Activated CD8-positive, alpha-beta T cell treated with anti-CD3 and anti-CD28 coated beads for 36 hours (primary cell): ENCODE measurements around the gene RHEBL1. TPM values are rescaled to one million over a fixed set of nuclear protein-coding genes. Genes with fewer than 3 reads are reported as not detected.

Experiments used
- ATAC-seq: fragments of 200-7000 bp; cut with Tn5 transposase; one replicate; pipeline ENCODE4 v1.10.0; 2021; ENCODE audit warnings: mild to moderate bottlenecking, moderate library complexity
- CTCF ChIA-PET: fragments of 350-600 bp; sonication (Branson Sonifier 250); formaldehyde crosslinking; loops from one replicate; lab custom pipeline; 2021; ENCODE audit warnings: antibody characterized with exemption; lab: Charles Lee
- POLR2A ChIA-PET: fragments of 350-600 bp; sonication (Branson Sonifier 250); formaldehyde crosslinking; loops from one replicate; lab custom pipeline; 2021; ENCODE audit warnings: antibody characterized with exemption; lab: Charles Lee
- DNase-seq: peaks from one replicate; pipeline ENCODE4 v3.0.0-alpha.2; 2020
- H3K27ac Mint-ChIP-seq: one replicate; pipeline ENCODE4 v1.8.0; 2021; ENCODE audit warnings: mild to moderate bottlenecking, mixed read lengths
- H3K27me3 Mint-ChIP-seq: one replicate; pipeline ENCODE4 v1.8.0; 2021; ENCODE audit warnings: mixed read lengths
- H3K36me3 Mint-ChIP-seq: one replicate; pipeline ENCODE4 v1.8.0; 2021; ENCODE audit warnings: low read depth, mixed read lengths
- H3K4me1 Mint-ChIP-seq: one replicate; pipeline ENCODE4 v1.8.0; 2021; ENCODE audit warnings: low read depth, mixed read lengths
- H3K4me3 Mint-ChIP-seq: one replicate; pipeline ENCODE4 v1.8.0; 2021; ENCODE audit warnings: mild to moderate bottlenecking, moderate library complexity, mixed read lengths
- H3K9me3 Mint-ChIP-seq: one replicate; pipeline ENCODE4 v1.8.0; 2021; ENCODE audit warnings: mixed read lengths
- CTCF ChIP-seq: fragments of 200-600 bp; IDR thresholded peaks from one replicate; pipeline ENCODE4 v1.8.0; 2022; ENCODE audit warnings: antibody characterized with exemption, mild to moderate bottlenecking
- intact Hi-C: fragments of 100-400 bp; cut with micrococcal nuclease; formaldehyde crosslinking; loops from one replicate; pipeline ENCODE4 v1.10.0; 2022
- total RNA-seq, 2 experiments: library from RNA; stranded (reverse); gene quantifications; one replicate each; pipeline ENCODE4 v1.2.3, GENCODE V29; 2021

The RHEBL1 gene
- total RNA-seq, 2 experiments from 2014 or later: 18.5 to 19.8 TPM

GRCh38 chr12:49088932-49089330 is 19.2 kb upstream of the RHEBL1 start:
- no peaks in the 10 kb centered on the region for H3K36me3 Mint-ChIP-seq
- no peak overlapping the region for H3K4me3 Mint-ChIP-seq
- H3K27ac Mint-ChIP-seq: no peak overlapping the region
- DNase-seq: no peak
- intact Hi-C loops: no loop called here
- ATAC-seq: no peak
- no peak for TF ChIP-seq CTCF
- ChIA-PET CTCF (interaction anchor here (0.6 to 6.5 kb wide), 55 partner anchors 9 to 449 kb away, joined by 3 to 161 read pairs (median 5); partner anchors contain the start of genes KCNH3, KMT2D, LMBR1L and PRPH), POLR2A (interaction anchor here (0.6 to 4.1 kb wide), 10 partner anchors 9 to 176 kb away, joined by 3 to 29 read pairs (median 4); partner anchors contain the start of genes KMT2D, RHEBL1, TUBA1B and TUBA1C)
- peaks cover 51% of the 10 kb centered on the region for H3K27me3 Mint-ChIP-seq
- no peaks in the 10 kb centered on the region for H3K9me3 Mint-ChIP-seq
- peaks cover 49% of the 10 kb centered on the region for H3K4me1 Mint-ChIP-seq

GRCh38 chr12:49088150-49088931 is 18.6 kb upstream of the RHEBL1 start:
- DNase-seq (peak; percentile 81), ATAC-seq (peak; percentile 95)
- peaks cover 43% of the 10 kb centered on the region for H3K4me1 Mint-ChIP-seq
- peaks cover 45% of the 10 kb centered on the region for H3K27me3 Mint-ChIP-seq
- H3K36me3 Mint-ChIP-seq: no peaks in the 10 kb centered on the region
- no peak overlapping the region for H3K4me3 Mint-ChIP-seq
- TF ChIP-seq CTCF: peak; percentile 88
- intact Hi-C loops: no loop called here
- H3K9me3 Mint-ChIP-seq: no peaks in the 10 kb centered on the region
- ChIA-PET CTCF (interaction anchor here (0.6 to 6.5 kb wide), 62 partner anchors 9 to 450 kb away, joined by 3 to 161 read pairs (median 4); partner anchors contain the start of genes ARF3, KCNH3, KMT2D and LMBR1L), POLR2A (interaction anchor here (0.6 to 4.1 kb wide), 13 partner anchors 10 to 983 kb away, joined by 3 to 29 read pairs (median 4); partner anchors contain the start of genes KMT2D, RHEBL1, SENP1 and TUBA1B)
- no peak overlapping the region for H3K27ac Mint-ChIP-seq

GRCh38 chr12:49086116-49086515 is 16.3 kb upstream of the RHEBL1 start:
- DNase-seq (no peak), ATAC-seq (no peak)
- Mint-ChIP-seq H3K4me3 (no peak overlapping the region), H3K9me3 (no peaks in the 10 kb centered on the region), H3K27me3 (peaks cover 25% of the 10 kb centered on the region), H3K36me3 (no peaks in the 10 kb centered on the region), H3K27ac (no peak overlapping the region), H3K4me1 (peaks cover 28% of the 10 kb centered on the region)
- TF ChIP-seq CTCF: no peak
- POLR2A ChIA-PET: interaction anchor here (1.4 to 4.1 kb wide), 3 partner anchors 11 to 44 kb away, joined by 5 to 29 read pairs (median 6); partner anchors contain the start of genes RHEBL1 and TUBA1B
- CTCF ChIA-PET: interaction anchor here (1.0 to 6.5 kb wide), 12 partner anchors 6 to 147 kb away, joined by 3 to 161 read pairs (median 18); partner anchors contain the start of genes DHH, LMBR1L and RHEBL1
- intact Hi-C loops: no loop called here

- peaks cover 13% of the 10 kb centered on the region for H3K27me3 Mint-ChIP-seq
- DNase-seq (no peak), ATAC-seq (no peak)
- H3K4me1 Mint-ChIP-seq: peaks cover 15% of the 10 kb centered on the region
- intact Hi-C loops: no loop called here
- TF ChIP-seq CTCF: no peak
- H3K27ac Mint-ChIP-seq: no peak overlapping the region
- H3K36me3 Mint-ChIP-seq: no peaks in the 10 kb centered on the region
- CTCF ChIA-PET: interaction anchor here (0.8 to 6.5 kb wide), 11 partner anchors 9 to 263 kb away, joined by 3 to 161 read pairs (median 7); partner anchors contain the start of genes DHH and RHEBL1
- no peak overlapping the region for H3K4me3 Mint-ChIP-seq
- no peaks in the 10 kb centered on the region for H3K9me3 Mint-ChIP-seq
- POLR2A ChIA-PET: interaction anchor here (0.8 to 1.4 kb wide), 5 partner anchors 16 to 181 kb away, joined by 3 to 5 read pairs (median 3); partner anchors contain the start of gene TUBA1B
Measured at GRCh38 chr12:49084438-49084837, 14.7 kb upstream of the RHEBL1 start.
